GM19324 (cell line): ENCODE measurements around the gene AP2A2.
"Not testable (repeated sequence)": the region's sequence is repeated elsewhere in the genome, so short reads cannot be mapped to it uniquely, and the experiment has no call there.

Experiments used
- ATAC-seq: cut with Tn5 transposase; IDR thresholded peaks from one replicate; pipeline ENCODE4 v1.9.1; 2021; ENCODE audit warnings: mild to moderate bottlenecking, moderate library complexity; ENCODE audit not compliant: unreplicated experiment, low FRiP score

The AP2A2 gene

GRCh38 chr11:952406-953385, 27.0 kb downstream of the AP2A2 start:
- no peak for ATAC-seq

DNA sequence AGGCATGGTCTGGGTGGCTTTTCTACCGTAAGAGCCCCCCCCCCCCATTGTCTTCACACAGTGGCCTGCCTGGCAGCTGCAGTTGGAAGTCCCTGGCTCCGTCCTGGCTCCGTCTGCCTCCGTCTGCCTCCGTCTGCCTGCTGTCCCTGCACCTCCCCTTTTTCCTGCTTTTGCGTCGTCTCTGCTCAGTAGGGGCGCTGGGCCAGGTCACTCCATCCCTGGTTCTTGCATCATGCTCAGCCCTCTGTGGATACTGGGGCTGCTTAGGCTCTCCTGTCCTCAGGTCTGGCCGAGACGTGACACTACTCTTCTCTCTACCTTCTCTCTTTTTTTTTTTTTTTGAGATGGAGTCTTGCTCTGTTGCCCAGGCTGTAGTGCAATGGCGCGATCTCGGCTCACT, 27.8 kb downstream of the AP2A2 start:
- ATAC-seq = no peak

DNA sequence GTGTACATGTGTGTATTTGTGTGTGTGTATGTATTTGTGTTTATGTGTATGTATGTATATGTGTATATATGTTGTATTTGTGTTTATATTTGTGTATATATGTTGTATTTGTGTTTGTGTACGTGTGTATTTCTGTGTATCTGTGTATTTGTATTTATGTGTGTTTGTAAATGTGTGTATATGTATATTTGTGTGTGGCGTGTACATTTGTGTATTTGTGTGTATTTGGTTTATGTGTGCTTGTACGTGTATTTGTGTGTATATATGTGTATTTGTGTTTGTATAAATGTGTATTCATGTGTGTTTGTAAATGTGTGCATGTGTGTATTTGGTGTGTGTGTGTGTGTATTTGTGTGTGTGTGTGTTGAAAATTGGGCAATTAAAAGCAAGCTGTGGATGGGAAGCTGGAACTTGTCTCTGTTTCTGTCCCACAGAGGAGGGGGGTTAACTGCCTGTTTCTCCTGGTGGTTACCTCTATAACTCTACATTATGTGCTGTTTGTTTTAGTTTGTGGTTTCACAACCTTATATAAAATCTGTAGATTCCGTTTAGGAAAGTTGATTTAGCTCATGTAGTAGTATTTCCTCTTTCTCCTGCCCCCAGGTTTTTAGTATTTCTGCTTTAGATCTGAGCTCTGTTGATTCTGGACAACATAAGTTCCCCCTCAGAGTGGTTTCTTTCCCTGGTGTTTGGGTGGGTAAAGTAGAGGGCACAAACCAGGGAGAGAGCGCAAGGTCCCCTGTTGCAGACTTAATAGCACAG, 28.9 kb downstream of the AP2A2 start:
- ATAC-seq = no peak

DNA sequence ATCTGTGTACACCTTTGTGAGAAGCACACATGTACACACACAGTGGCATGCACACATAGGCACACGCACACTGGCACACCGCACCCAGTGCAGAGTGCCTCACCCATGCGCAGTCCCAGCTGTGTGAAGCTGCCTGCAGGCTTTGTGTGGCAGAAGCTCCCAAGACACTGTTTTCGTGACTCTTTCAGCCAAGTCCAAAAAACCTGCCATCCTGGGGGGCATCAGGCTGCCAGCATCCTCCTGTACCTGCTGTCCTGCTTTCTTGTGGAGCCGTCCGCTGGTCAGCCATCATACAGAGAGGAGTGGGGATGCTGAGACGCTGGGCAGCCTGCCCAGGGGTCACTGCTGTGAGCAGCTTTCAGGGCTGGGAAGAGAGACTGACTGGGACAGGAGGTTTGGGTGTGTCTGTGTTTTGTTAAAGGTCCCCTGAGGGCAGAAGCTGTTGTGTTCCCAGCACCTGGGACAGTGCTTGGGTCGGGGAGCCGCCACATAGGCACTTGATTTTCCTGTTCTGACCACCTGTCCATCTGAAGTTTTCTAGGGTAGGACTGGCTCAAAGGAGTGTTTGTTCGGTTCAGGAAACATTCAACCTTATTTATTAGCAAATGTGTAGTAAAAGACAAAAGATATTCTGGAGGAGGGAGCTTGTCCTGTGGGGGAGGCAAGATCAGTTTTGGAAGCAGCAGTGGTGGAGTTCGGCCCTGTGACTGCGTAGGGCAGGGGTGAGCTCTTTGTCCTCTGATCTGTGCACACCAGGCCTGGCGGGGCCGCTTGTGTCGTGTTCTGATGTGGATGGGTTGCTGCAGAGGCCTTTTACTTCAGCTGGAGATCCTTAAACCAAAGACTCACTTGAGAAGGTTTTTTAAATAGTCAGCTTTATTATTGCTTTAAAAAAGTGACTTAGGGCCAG, 29.7 kb downstream of the AP2A2 start:
- ATAC-seq = no peak

DNA sequence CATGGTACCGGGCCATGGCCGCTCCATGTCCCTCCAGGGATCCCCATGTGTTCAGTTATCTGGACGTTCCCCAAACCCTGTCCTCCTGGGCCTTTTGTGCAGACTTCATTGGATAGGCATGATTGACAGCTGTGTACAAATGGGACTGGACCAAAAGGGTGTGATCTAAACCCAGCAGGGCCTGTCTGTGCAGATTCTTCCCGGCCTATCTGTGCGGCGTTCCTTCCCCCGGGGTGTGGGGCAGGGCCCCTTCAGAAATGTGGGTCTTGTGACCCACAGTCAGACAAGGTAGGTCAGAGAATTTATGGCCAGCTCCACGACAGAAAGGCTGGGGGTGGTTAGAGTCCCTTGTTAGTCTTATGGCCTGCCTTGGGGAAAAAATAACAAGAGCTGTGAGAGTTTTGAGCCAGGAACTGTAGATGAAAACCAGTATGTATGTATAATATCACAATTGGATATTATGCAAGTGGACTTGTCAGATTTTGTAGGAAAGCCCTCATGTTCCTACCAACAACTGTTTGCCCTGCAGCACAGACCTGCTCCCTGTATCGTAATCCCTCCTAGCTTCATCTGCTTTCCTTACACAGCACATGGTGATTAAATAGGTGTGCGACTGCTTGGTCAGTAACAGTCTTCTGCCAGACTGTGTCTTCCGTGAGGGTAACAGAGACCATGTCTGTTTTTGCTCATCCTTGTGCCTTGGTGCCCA, 31.7 kb downstream of the AP2A2 start:
- ATAC-seq = no peak

DNA sequence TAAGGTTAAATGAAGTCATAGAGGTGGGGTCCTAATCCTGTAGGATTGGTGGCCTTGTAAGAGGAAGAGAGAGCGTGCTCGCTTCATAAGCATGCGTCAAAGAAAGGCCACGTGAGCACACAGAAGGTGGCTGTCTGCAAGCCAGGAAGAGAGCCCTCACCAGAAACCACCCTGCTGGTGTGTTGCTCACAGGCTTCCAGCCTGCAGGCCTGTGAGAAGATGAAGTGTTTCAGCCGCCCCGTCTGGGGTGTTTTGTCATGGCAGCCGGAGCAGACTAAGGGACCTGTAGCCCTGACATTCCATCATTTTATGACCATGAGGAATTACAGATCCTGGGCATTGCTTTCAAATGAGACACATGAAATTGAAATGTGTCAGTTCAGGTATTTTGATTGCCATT, 32.4 kb downstream of the AP2A2 start:
- ATAC-seq = no peak

DNA sequence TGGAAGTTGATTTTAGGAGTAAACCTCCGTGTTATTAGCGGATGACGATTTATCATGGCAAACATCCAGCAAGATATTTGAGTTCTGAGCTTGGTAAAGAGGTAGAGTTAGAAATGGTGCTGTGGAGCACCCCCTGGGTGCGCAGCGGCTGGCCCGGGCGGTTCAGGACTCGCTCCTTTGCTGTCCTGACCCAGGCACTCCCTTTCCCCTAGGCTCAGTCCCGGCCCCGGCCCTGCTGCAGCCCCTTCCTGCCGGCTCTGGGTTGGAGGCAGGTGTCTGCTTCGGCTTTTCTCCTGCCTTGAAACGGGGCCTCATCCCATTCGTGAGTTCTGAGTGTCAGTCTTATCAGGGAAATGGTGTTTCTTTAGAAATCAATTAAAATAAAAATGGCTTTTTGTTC, 33.4 kb downstream of the AP2A2 start:
- ATAC-seq = no peak

DNA sequence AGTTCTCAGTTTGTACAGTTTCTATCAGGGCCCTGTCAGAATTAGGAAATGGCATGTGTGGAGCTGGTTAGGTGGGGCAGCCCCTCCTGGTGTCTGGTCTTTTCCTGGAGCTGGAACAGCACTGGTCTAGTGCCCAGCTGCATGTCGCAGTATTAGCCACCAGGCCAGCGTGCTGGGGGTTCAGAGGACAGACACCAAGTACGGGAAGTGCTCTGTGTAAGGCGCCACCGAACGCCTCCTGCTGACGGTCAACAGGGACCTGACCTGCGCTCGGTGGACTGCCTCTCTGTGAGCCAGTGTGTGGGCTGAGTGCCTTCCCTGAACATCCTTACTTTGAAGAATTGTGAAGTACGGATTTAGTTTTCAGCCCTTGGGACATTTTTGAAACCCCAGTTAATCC, 33.9 kb downstream of the AP2A2 start:
- no peak for ATAC-seq

- not testable (repeated sequence) for ATAC-seq
These were observed 35.7 kb downstream of the AP2A2 start for GRCh38 chr11:961310-961920.

GRCh38 chr11:961921-962320, 36.3 kb downstream of the AP2A2 start:
- ATAC-seq = no peak

- ATAC-seq = no peak
These were observed 37.0 kb downstream of the AP2A2 start for GRCh38 chr11:962688-963087.

DNA sequence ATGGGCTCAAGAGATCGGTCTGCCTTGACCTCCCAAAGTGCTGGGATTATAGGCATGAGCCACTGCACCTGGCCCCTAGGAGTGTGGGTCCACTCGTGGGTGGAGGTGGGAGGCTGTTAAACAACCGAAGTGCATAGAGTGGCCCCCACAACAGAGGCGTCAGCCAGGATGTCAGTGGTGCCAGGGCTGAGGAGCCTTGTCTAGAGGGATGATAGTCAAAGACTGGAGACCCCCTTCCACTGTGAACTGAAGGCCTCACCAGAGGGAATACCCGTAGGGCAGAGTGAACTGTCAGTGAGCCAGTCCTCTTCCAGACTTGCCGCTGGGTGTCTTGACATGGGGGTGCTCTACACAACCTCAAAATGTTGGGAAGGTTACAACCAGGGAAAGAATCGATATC, 38.2 kb downstream of the AP2A2 start:
- ATAC-seq = no peak

- no peak for ATAC-seq
These were observed 39.6 kb downstream of the AP2A2 start for GRCh38 chr11:965206-965775.

GRCh38 chr11:967995-968751, 42.5 kb downstream of the AP2A2 start:
- ATAC-seq = no peak

GRCh38 chr11:968822-969221, 43.2 kb downstream of the AP2A2 start:
- no peak for ATAC-seq

DNA sequence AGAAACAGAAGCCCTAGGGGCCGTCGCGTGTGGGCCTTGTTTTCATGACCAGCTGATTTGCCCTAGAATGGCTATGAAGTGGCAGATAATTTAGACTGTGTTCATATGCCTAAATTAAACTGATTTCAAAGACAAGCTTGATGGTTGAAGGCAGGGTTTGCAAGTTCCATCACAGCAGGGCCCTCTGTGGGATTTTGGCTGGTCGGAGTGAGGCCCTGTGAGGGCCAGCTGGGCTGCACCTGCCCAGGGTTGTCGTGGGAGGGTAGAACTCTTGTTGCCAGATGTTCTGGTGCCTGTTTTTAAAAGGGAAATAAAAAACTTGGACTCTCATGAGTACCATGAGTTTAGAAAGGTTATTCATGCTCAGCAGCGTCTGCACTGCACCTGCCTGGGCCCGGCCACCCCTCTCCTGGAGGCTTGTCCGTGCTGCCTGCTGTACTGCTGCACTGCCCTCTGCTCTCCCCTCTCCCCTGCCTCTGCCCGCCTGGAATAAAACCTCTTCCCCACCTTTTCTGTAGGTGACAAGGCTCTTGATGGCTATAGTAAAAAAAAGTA, 44.1 kb downstream of the AP2A2 start:
- ATAC-seq = no peak

- no peak for ATAC-seq
These were observed 44.7 kb downstream of the AP2A2 start for GRCh38 chr11:970319-970871.
